Measurements from ENCODE around the gene AUTS2. TPM values are rescaled to one million over a fixed set of nuclear protein-coding genes. Genes with fewer than 3 reads are reported as not detected.

AUTS2 gene
- total and polyA plus RNA-seq, 2 donors (not counting 1 experiment from before 2014, with no cell fraction given), result 0.60 to 9.1 TPM

DNA sequence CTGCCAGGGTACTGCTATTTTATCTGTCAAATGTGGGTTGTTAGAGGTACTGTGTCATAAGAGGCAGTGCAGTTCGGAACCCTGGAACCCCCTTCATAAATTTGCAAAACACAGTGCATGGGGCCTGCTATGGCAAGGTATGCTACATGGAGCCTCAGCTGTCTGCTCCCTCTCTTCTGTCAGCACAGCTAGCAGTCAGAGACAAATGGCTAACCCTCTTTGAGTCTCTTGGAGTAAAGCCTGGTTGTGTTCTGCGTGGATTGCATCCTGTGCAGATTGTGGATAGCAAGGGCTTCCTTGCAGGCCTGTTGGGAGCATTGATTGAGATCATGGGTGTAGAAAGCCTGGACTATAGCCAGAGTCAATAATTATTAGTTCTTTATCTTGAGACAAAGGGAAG lies 397.8 kb downstream of the AUTS2 start:
- Histone ChIP-seq H3K36me3 (ENCODE audit: control insufficient read depth, insufficient read depth, low read length) (no peaks in the 10 kb centered on the region), H2AFZ (ENCODE audit: low read length) (no peak overlapping the region), H3K79me2 (ENCODE audit: control insufficient read depth, insufficient read depth, low read length) (no peaks in the 10 kb centered on the region), H4K20me1 (ENCODE audit: control insufficient read depth, extremely low read depth, insufficient read depth, low read length) (no peaks in the 10 kb centered on the region), H3K27ac (ENCODE audit: insufficient read depth, low read length) (no peak overlapping the region), H3K9me3 (ENCODE audit: control insufficient read depth, insufficient read depth, low read depth, low read length) (no peaks in the 10 kb centered on the region), H3K4me2 (ENCODE audit: extremely low read depth, insufficient read depth, low read length) (no peak overlapping the region), H3K4me1 (ENCODE audit: control insufficient read depth, extremely low read depth, insufficient read depth, low read length) (no peaks in the 10 kb centered on the region), H3K4me3 (replicated peaks in 1 of 4; ENCODE audit: control extremely low read depth in 1 of 4, insufficient read depth in 1 of 4, low read depth in 3 of 4, low read length in 4 of 4) (no peak overlapping the region), H3K9ac (ENCODE audit: insufficient read depth, low read length) (no peak overlapping the region), H3K27me3 (ENCODE audit: control insufficient read depth, insufficient read depth, low read length) (no peaks in the 10 kb centered on the region)
- no peak for DNase-seq (ENCODE audit: low read depth in 2 of 2)
- TF ChIP-seq EZH2 (IDR thresholded peaks at IDR 0.05; ENCODE audit: low read length, missing control alignments), result no peak
- TF ChIP-seq, protein P1, sequence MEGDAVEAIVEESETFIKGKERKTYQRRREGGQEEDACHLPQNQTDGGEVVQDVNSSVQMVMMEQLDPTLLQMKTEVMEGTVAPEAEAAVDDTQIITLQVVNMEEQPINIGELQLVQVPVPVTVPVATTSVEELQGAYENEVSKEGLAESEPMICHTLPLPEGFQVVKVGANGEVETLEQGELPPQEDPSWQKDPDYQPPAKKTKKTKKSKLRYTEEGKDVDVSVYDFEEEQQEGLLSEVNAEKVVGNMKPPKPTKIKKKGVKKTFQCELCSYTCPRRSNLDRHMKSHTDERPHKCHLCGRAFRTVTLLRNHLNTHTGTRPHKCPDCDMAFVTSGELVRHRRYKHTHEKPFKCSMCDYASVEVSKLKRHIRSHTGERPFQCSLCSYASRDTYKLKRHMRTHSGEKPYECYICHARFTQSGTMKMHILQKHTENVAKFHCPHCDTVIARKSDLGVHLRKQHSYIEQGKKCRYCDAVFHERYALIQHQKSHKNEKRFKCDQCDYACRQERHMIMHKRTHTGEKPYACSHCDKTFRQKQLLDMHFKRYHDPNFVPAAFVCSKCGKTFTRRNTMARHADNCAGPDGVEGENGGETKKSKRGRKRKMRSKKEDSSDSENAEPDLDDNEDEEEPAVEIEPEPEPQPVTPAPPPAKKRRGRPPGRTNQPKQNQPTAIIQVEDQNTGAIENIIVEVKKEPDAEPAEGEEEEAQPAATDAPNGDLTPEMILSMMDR (conservative IDR thresholded peaks at IDR 0.05 in 1 of 2, IDR thresholded peaks at IDR 0.05 in 1 of 2; ENCODE audit: low read depth in 1 of 2, low read length in 2 of 2), result no peak

DNA sequence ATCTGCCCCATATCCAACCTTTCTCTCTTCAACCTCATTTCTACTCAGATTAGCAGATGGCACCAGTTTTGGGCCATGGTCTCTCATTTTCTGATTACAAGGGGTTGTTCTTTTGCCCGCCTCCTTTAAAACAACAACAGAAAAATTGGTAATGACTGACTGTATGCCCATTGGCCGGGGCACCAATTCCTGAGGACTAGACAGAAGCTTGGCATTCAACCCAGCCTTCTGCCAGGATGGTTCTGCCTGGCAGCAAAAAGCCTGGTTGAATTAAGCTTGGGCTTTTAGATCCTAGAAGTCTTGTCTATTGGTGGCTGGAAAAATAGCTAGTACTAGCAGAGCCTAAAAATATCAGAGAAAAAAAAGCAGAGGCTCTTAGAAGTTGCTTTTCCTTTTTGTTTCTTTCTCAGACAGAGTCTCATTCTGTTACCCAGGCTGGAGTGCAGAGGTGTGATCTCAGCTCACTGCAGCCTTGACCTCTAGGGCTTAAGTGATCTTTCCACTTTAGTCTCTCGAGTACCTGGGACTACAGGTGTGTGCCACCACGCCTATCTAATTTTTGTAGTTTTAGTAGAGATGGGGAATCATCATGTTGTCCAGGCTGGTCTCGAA lies 402.6 kb downstream of the AUTS2 start:
- Histone ChIP-seq H4K20me1 (ENCODE audit: control insufficient read depth, extremely low read depth, insufficient read depth, low read length) (no peaks in the 10 kb centered on the region), H3K4me3 (replicated peaks in 1 of 4; ENCODE audit: control extremely low read depth in 1 of 4, insufficient read depth in 1 of 4, low read depth in 3 of 4, low read length in 4 of 4) (no peak overlapping the region), H3K27me3 (ENCODE audit: control insufficient read depth, insufficient read depth, low read length) (no peaks in the 10 kb centered on the region), H3K4me1 (ENCODE audit: control insufficient read depth, extremely low read depth, insufficient read depth, low read length) (no peaks in the 10 kb centered on the region), H3K79me2 (ENCODE audit: control insufficient read depth, insufficient read depth, low read length) (no peaks in the 10 kb centered on the region), H3K4me2 (ENCODE audit: extremely low read depth, insufficient read depth, low read length) (no peak overlapping the region), H3K9ac (ENCODE audit: insufficient read depth, low read length) (no peak overlapping the region), H3K36me3 (ENCODE audit: control insufficient read depth, insufficient read depth, low read length) (no peaks in the 10 kb centered on the region), H3K9me3 (ENCODE audit: control insufficient read depth, insufficient read depth, low read depth, low read length) (no peaks in the 10 kb centered on the region), H2AFZ (ENCODE audit: low read length) (no peak overlapping the region), H3K27ac (ENCODE audit: insufficient read depth, low read length) (no peak overlapping the region)
- DNase-seq (ENCODE audit: low read depth in 2 of 2), result no peak
- TF ChIP-seq EZH2 (IDR thresholded peaks at IDR 0.05; ENCODE audit: low read length, missing control alignments), result no peak
- TF ChIP-seq, protein P1 (conservative IDR thresholded peaks at IDR 0.05 in 1 of 2, IDR thresholded peaks at IDR 0.05 in 1 of 2; ENCODE audit: low read depth in 1 of 2, low read length in 2 of 2), result no peak

DNA sequence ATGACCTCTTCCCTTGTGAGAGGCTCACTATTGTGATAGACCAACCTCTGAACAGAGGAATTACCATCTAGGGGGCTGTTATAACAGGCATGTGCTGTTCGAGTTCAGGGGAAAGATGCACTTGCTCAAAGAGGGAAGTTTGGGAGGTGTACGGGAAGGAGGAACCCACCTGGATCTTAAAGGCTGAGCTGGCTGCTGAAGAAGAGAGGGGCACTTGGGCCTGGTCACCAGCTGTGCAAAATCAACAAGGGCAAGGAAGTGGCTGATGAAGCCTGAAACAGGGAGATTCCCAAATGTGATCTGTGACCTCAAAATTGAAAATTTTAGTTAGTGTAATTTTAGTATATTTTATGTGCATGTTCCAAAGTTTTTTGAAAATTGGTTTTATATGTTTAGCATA lies 407.2 kb downstream of the AUTS2 start:
- Histone ChIP-seq H3K27ac (ENCODE audit: insufficient read depth, low read length) (no peak overlapping the region), H4K20me1 (ENCODE audit: control insufficient read depth, extremely low read depth, insufficient read depth, low read length) (no peaks in the 10 kb centered on the region), H2AFZ (ENCODE audit: low read length) (no peak overlapping the region), H3K9ac (ENCODE audit: insufficient read depth, low read length) (no peak overlapping the region), H3K27me3 (ENCODE audit: control insufficient read depth, insufficient read depth, low read length) (no peaks in the 10 kb centered on the region), H3K79me2 (ENCODE audit: control insufficient read depth, insufficient read depth, low read length) (no peaks in the 10 kb centered on the region), H3K9me3 (ENCODE audit: control insufficient read depth, insufficient read depth, low read depth, low read length) (no peaks in the 10 kb centered on the region), H3K36me3 (ENCODE audit: control insufficient read depth, insufficient read depth, low read length) (no peaks in the 10 kb centered on the region), H3K4me1 (ENCODE audit: control insufficient read depth, extremely low read depth, insufficient read depth, low read length) (no peaks in the 10 kb centered on the region), H3K4me3 (replicated peaks in 1 of 4; ENCODE audit: control extremely low read depth in 1 of 4, insufficient read depth in 1 of 4, low read depth in 3 of 4, low read length in 4 of 4) (no peak overlapping the region), H3K4me2 (ENCODE audit: extremely low read depth, insufficient read depth, low read length) (no peak overlapping the region)
- TF ChIP-seq, protein P1 (conservative IDR thresholded peaks at IDR 0.05 in 1 of 2, IDR thresholded peaks at IDR 0.05 in 1 of 2; ENCODE audit: low read depth in 1 of 2, low read length in 2 of 2), result no peak
- no peak for TF ChIP-seq EZH2 (IDR thresholded peaks at IDR 0.05; ENCODE audit: low read length, missing control alignments)
- no peak for DNase-seq (ENCODE audit: low read depth in 2 of 2)
